Activated CD8-positive, alpha-beta T cell treated with anti-CD3 and anti-CD28 coated beads, Interleukin-2, amount 10 ng/mL, durations not matched to agents 7 days and 5 days (primary cell): ENCODE results near the gene CACNA1H. TPM values are rescaled to one million over a fixed set of nuclear protein-coding genes. Genes with fewer than 3 reads are reported as not detected.
"Not testable (repeated sequence)": the region's sequence is repeated elsewhere in the genome, so short reads cannot be mapped to it uniquely, and the experiment has no call there.

Experiments
- ATAC-seq: fragments of 150-1000 bp; cut with Tn5 transposase; one replicate; pipeline ENCODE4 v1.10.0; 2021; ENCODE audit warnings: moderate library complexity
- CTCF ChIA-PET: fragments of 350-600 bp; sonication (Branson Sonifier 250); formaldehyde crosslinking; loops from one replicate; lab custom pipeline; 2021; ENCODE audit warnings: antibody characterized with exemption; lab: Charles Lee
- POLR2A ChIA-PET: fragments of 350-600 bp; sonication (Branson Sonifier 250); formaldehyde crosslinking; loops from one replicate; lab custom pipeline; 2021; ENCODE audit warnings: antibody characterized with exemption; lab: Charles Lee
- DNase-seq: peaks from one replicate; pipeline ENCODE4 v3.0.0-alpha.2; 2020
- H3K27ac Mint-ChIP-seq: one replicate; pipeline ENCODE4 v1.8.0; 2021; ENCODE audit warnings: mild to moderate bottlenecking, mixed read lengths
- H3K27me3 Mint-ChIP-seq: one replicate; pipeline ENCODE4 v1.8.0; 2021; ENCODE audit warnings: low read depth, mixed read lengths
- H3K36me3 Mint-ChIP-seq: one replicate; pipeline ENCODE4 v1.8.0; 2021; ENCODE audit warnings: low read depth, mixed read lengths
- H3K4me1 Mint-ChIP-seq: one replicate; pipeline ENCODE4 v1.8.0; 2021; ENCODE audit warnings: low read depth, mixed read lengths
- H3K4me3 Mint-ChIP-seq: one replicate; pipeline ENCODE4 v1.8.0; 2021; ENCODE audit warnings: mild to moderate bottlenecking, mixed read lengths
- H3K9me3 Mint-ChIP-seq: one replicate; pipeline ENCODE4 v1.8.0; 2022; ENCODE audit warnings: mixed read lengths; ENCODE audit not compliant: insufficient read depth
- total RNA-seq, 2 experiments: library from RNA; stranded (reverse); gene quantifications; one replicate each; pipeline ENCODE4 v1.2.3, GENCODE V29; 2021

CACNA1H gene
- total RNA-seq, 2 experiments from 2014 or later = 0.57 to 0.92 TPM

DNA sequence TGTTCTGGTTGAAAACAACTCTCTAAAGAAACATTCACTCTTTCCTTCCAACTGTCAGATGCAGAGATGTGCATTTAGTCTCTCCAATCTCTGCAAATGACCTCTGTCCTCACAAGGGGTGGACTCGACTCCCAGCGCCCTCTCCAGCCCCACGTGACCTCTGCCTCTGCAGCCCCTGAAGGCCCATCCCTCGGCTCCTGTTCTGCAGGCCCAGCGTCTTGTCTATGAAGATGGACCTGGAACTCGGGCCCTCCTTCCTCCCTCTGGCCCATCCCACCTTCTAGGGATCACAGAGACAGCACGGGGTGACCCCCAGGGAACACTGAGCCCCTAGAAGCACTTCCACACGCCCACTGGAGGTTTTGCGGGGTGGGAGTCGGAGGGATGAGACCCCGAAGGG, 90.5 kb downstream of the CACNA1H start:
- H3K27ac Mint-ChIP-seq, POLR2A ChIA-PET, DNase-seq, H3K4me1 Mint-ChIP-seq, ATAC-seq, H3K4me3 Mint-ChIP-seq, H3K36me3 Mint-ChIP-seq, CTCF ChIA-PET, H3K9me3 Mint-ChIP-seq, H3K27me3 Mint-ChIP-seq: not testable (repeated sequence)

DNA sequence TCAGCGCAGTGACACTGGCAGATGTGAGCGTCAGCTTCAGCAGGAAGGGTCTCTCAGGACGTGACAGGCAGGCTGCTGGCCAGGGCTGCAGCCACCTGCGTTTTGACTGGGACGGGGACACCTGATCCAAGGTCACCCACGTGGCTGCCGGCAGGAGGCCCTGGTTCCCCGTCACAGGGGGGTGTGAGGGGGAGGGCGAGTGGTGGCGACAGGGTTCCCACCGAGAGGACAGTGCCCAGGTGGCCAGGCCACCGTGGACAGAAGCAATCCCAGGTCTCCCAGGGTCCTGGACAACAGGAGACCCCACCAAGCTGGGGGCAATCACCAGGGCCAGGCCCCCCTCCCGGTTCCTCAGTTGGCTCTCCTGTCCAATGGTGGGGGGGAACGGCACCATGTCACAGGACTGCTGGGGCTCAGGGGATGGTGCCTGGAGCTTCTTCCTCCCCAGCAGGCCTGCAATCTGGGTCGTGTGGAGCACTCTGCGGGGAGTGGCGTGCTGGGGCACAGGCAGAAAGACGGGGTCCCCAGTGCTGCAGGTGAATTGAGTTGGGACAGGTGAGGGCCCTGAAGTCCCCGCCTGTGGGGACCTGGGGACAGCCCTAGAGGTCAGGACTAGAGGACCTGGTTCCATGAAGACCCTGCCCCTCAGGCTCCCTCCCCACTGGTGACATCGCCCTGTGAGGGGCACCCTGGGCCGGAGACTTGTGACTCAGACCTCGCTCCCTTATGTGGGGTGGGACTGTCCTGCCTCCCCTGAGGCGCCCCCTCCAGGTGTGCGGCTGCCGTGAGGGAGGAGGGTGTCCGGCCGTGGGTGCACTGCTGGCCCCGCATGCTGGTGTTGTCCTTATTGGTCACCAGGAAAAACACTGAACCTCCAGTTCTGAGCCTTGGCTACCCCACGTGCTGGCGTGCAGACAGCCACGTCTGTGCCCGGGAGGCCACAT, 91.3 kb downstream of the CACNA1H start:
- H3K27me3 Mint-ChIP-seq, H3K4me1 Mint-ChIP-seq, H3K27ac Mint-ChIP-seq, H3K4me3 Mint-ChIP-seq, H3K9me3 Mint-ChIP-seq, ATAC-seq, POLR2A ChIA-PET, H3K36me3 Mint-ChIP-seq, CTCF ChIA-PET, DNase-seq: not testable (repeated sequence)

DNA sequence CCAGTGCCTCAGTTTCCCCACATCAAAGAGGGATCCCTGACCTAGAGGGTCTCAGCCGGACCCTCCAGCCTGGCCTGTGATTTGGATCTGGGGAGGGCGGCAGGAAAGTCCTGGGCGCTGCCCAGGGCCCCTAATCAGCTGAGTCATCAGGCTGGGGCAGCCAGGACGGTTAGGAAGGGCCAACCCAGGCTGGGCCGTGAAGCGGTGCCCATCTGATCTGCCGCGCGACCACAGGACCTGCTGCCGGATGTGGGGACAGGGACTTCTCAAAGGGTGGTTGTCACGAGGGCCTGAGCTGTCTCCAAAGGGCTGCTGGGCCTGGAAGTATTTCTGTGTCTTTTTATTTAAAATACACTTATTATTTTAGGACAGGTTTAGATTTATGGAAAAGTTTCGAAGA, 92.0 kb downstream of the CACNA1H start:
- no peak overlapping the region for H3K27ac Mint-ChIP-seq
- DNase-seq (peak; percentile 49), ATAC-seq (no peak)
- peaks cover 7% of the 10 kb centered on the region for H3K4me1 Mint-ChIP-seq
- H3K4me3 Mint-ChIP-seq = no peak overlapping the region
- H3K36me3 Mint-ChIP-seq = no peaks in the 10 kb centered on the region
- H3K9me3 Mint-ChIP-seq = no peaks in the 10 kb centered on the region
- POLR2A ChIA-PET = no interaction called here
- CTCF ChIA-PET = no interaction called here
- H3K27me3 Mint-ChIP-seq = peaks cover 2% of the 10 kb centered on the region

DNA sequence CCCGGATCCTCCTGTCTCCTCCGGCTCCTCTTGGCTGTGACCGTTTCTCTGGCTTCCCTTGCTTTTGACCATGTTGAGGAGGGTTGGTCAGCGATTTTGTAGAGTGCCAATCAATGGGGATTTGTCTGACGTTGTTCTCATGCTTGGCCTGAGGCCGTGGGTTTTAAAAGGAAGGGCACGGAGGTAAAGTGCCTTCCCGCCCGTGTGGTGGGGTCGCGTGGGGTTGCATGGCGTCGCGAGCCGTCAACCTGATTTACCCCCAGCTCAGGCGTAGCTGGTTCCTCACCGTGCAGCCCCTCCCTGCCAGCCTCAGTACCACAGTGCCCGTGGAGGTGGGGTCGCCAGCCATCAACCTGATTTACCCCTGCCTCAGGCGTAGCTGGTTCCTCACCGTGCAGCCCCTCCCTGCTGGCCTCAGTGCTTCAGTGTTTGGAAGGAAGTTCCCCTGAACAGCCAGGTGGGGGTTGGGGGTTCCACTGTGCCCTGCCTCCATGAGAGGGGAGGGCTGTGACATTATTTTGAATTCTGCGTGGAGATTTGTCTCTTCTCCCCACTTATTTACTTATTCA, 92.6 kb downstream of the CACNA1H start:
- Mint-ChIP-seq H3K9me3 (no peaks in the 10 kb centered on the region), H3K27ac (no peak overlapping the region), H3K4me1 (peaks cover 7% of the 10 kb centered on the region), H3K27me3 (peaks cover 2% of the 10 kb centered on the region), H3K36me3 (no peaks in the 10 kb centered on the region), H3K4me3 (no peak overlapping the region)
- CTCF ChIA-PET = no interaction called here
- ATAC-seq = no peak
- no peak for DNase-seq
- POLR2A ChIA-PET = no interaction called here

DNA sequence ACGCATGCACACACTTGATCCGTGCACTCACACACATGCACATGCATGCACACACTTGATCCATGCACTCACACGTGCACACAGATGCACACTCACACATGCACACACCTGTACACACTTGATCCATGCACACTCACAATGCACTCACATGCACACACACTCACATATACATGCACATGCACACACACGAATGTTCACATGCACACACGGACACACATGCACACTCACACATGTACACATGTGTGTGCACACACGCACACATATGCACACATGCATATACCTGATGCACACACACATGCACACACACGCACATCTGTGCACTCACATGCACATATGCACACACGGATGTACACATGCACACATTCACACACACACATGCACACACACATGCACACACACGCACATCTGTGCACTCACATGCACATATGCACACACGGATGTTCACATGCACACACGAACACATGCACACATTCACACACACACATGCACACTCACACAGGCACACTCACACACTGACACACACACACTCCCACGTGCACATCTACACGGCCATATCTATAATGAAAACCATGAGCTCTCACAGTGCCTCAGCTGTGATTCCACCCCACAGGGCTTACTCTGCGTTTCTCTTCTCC, 95.1 kb downstream of the CACNA1H start:
- H3K36me3 Mint-ChIP-seq, CTCF ChIA-PET, POLR2A ChIA-PET, H3K4me3 Mint-ChIP-seq, H3K9me3 Mint-ChIP-seq, H3K4me1 Mint-ChIP-seq, H3K27ac Mint-ChIP-seq, H3K27me3 Mint-ChIP-seq, DNase-seq, ATAC-seq: not testable (repeated sequence)

DNA sequence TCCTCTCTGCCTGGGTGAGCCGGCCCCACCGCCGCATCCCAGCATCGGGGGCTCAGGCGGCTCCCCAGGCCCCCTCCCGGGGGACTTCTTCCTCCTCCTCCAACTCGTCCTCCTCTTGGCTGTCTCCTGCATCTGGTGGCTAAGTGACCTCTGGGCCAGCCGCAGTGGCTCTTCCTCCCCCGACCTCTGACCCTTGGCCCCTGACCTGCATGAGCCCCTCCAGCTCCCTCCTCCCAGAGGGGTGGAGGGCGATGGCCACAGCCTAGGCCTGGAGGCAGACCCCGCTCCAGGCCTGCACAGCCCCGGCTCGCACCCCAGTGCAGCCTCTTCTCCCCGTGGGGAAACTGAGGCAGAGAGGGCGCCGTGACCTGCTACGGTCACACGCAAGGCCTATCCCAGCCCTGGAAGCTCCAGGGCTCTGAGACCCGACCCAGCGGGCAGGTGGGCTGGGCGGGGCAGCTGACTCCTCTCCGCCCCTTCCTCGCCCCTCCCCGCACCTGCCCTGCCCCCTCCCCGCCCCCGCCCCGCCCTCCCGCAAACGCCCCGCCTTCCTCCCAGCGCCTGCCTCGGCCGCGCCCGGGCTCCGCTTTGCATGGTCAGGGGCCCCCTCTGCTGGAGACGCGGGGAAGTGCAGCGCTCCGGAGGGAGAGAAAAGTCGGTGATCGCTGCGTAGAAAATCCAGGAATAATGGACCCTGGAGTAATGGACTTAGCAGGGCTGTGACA, 96.3 kb downstream of the CACNA1H start:
- H3K4me1 Mint-ChIP-seq, DNase-seq, POLR2A ChIA-PET, CTCF ChIA-PET, H3K9me3 Mint-ChIP-seq, H3K27ac Mint-ChIP-seq, H3K27me3 Mint-ChIP-seq, H3K36me3 Mint-ChIP-seq, H3K4me3 Mint-ChIP-seq: not testable (repeated sequence)
- ATAC-seq = peak; percentile 72

DNA sequence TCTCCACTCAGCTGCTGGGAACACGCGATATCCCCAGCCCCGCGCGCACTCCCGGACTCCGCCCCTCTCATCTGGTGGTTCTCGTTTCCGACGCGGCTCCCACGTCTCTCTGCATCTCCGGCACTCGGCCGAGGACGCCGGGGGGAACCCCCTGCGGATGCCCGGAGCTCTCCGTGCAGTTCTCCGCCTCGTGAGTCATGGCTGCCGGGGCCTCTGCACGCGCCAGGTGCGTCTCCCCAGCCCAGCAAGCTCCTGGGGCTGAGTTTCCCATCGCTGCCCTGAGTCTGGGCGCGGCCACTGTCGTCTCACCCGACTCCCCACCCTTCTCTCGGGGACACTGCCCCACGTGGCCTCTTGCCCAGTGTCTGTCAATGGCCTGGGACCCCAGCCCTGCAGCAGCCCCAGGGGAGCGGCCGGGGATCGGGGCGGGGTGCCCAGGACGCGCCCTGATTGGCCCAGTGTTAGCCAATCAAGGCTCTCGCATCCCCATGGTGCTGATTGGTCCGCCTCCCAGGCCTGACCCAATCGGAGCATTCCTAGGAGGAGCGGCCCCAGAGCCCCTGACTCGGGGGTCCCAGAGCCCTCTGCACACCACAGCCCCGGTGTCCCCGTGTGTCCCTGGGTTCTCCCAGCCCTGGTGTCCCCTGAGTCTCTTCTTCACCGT, 100.9 kb downstream of the CACNA1H start:
- H3K36me3 Mint-ChIP-seq, POLR2A ChIA-PET, ATAC-seq, H3K27me3 Mint-ChIP-seq, H3K27ac Mint-ChIP-seq, H3K4me1 Mint-ChIP-seq, DNase-seq, H3K9me3 Mint-ChIP-seq, CTCF ChIA-PET, H3K4me3 Mint-ChIP-seq: not testable (repeated sequence)

DNA sequence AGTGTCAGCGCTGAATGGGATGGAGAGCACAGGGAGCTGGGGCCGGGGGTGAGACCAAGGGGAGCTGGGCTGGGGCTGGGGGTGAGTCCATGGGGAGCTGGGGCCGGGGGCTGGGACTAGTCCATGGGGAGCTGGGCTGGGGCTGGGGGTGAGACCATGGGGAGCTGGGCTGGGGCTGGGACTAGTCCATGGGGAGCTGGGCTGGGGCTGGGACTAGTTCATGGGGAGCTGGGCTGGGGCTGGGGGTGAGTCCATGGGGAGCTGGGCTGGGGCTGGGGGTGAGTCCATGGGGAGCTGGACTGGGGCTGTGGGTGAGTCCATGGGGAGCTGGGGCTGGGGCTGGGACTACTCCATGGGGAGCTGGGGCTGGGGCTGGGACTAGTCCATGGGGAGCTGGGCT, 101.9 kb downstream of the CACNA1H start:
- H3K9me3 Mint-ChIP-seq, H3K27me3 Mint-ChIP-seq, H3K4me3 Mint-ChIP-seq, H3K36me3 Mint-ChIP-seq, CTCF ChIA-PET, H3K27ac Mint-ChIP-seq, DNase-seq, POLR2A ChIA-PET, H3K4me1 Mint-ChIP-seq, ATAC-seq: not testable (repeated sequence)

DNA sequence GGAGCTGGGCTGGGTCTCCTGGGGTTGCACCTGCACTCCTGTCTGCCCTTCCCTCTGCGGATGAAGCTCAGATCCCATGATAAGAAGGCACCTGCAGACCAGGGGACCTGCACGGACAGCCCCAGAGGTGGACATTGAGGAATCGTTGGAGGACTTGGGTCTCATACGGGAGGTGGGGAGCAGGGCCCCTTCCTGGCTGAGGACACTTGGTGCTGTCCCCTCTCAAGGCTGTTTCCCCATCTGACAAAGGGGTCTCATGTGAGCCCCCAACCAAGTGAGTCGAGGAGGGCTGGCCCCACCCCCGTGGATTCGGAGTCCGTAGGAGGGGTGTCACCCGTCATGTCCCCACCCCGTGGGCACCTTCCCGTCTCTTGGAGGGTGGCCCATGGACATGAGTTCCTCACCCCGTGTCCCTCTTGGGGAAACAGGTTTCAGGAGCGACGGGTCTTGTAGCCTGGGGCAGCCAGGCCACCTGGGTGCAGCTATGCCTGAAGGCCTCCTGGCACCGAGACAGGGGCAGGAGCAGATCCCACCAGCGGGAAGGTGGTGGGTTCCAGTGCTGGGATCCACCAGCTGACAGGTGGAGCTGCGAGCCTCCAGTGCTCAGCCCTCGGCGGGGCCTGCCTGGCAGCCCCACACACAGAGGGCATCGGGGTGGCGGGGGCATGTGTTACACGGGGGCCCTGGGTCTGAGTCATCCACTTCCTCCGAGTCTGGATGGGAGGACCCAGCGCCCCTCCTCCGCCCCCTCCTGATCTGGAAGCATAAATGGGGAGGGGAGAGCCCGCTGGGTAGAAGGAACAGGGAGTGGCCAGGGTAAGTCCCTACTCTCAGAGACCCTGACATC, 102.6 kb downstream of the CACNA1H start, which contains the start of gene TPSD1:
TSS of gene TPSD1 (plus strand) at position 794 of the 847 bp plus-strand sequence. CDS start 212 bp downstream, outside the sequence.
- DNase-seq, H3K4me1 Mint-ChIP-seq, POLR2A ChIA-PET, H3K36me3 Mint-ChIP-seq, H3K9me3 Mint-ChIP-seq, CTCF ChIA-PET, H3K27ac Mint-ChIP-seq, H3K27me3 Mint-ChIP-seq, H3K4me3 Mint-ChIP-seq, ATAC-seq: not testable (repeated sequence)

DNA sequence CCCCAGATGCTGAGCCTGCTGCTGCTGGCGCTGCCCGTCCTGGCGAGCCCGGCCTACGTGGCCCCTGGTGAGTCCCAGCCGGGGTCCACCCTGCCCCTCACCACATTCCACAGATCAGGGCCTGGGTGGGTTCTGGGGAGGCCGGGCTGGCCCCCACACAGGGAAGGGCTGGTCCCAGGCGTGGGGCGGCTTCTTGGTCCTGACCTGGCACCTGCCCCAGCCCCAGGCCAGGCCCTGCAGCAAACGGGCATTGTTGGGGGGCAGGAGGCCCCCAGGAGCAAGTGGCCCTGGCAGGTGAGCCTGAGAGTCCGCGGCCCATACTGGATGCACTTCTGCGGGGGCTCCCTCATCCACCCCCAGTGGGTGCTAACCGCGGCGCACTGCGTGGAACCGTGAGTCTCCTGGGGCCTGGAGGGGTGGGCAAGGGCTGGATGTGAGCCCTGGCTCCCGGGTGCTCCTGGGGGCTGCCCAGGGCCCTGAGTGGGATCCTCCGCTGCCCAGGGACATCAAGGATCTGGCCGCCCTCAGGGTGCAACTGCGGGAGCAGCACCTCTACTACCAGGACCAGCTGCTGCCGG, 103.5 kb downstream of the CACNA1H start:
- H3K4me1 Mint-ChIP-seq, CTCF ChIA-PET, H3K36me3 Mint-ChIP-seq, H3K9me3 Mint-ChIP-seq, H3K27me3 Mint-ChIP-seq, H3K4me3 Mint-ChIP-seq, POLR2A ChIA-PET, ATAC-seq, DNase-seq, H3K27ac Mint-ChIP-seq: not testable (repeated sequence)
